ENCODE data around the gene LRRC8A.

GRCh38 chr9:128891321-128892220, 9.6 kb downstream of the LRRC8A start:
- no peak for TF ChIP-seq REST (IDR thresholded peaks at IDR 0.05; ENCODE audit: insufficient read depth in 1 of 2, low read depth in 2 of 2, low read length in 1 of 2)
- TF ChIP-seq CTCF (IDR thresholded peaks at IDR 0.05) = no peak
